ENCODE data around the gene CNTNAP5. TPM values are rescaled to one million over a fixed set of nuclear protein-coding genes. Genes with fewer than 3 reads are reported as not detected.

Gene CNTNAP5
- total and polyA plus RNA-seq, 2 of the 8 experiments (the other 6 are each of a cell fraction or from before 2014, with no cell fraction given), result 0.11 to 0.76 TPM

GRCh38 chr2:124832521-124832920 lies 807.4 kb downstream of the CNTNAP5 start:
- WGBS, 2 experiments (ENCODE audit: extremely low coverage in 1 of 2, insufficient coverage in 1 of 2, insufficient read length in 1 of 2, insufficient replicate concordance in 2 of 2, low coverage in 1 of 2, low lambda C conversion rate in 2 of 2, missing lambda C conversion rate in 1 of 2), result 84% methylated on average over 2 of the region's 2 CpGs; no CpG with 5 or more reads in 1 of the 2 experiments
- no peak overlapping the region for H3K4ac ChIP-seq (replicated peaks; ENCODE audit: insufficient read length, low read depth, low read length)
- H3K23me2 ChIP-seq (ENCODE audit: low read depth, low read length), result no peaks in the 10 kb centered on the region
- no peak overlapping the region for H2BK120ac ChIP-seq (replicated peaks; ENCODE audit: low read depth, low read length)
- H4K5ac ChIP-seq (ENCODE audit: insufficient read length, low read depth, low read length), result no peak overlapping the region
- TF ChIP-seq JUN (IDR thresholded peaks at IDR 0.05; ENCODE audit: low read depth, low read length), result no peak
- TF ChIP-seq CREB1 (IDR thresholded peaks at IDR 0.05), result no peak
- no peak for TF ChIP-seq ZNF274 (IDR thresholded peaks at IDR 0.05; ENCODE audit: borderline replicate concordance, extremely low read depth, low read length)
- no peak for TF ChIP-seq POU5F1 (IDR thresholded peaks at IDR 0.05; ENCODE audit: low read depth, low read length)
- no peak for TF ChIP-seq CBX8 (IDR thresholded peaks at IDR 0.05; ENCODE audit: borderline replicate concordance, low read depth, low read length)
- TF ChIP-seq HDAC6 (IDR thresholded peaks at IDR 0.05; ENCODE audit: low read depth, low read length), result no peak
- TF ChIP-seq SP4 (IDR thresholded peaks at IDR 0.05; ENCODE audit: low read length), result no peak
- no peak for TF ChIP-seq ATF2 (IDR thresholded peaks at IDR 0.05; ENCODE audit: low read length)
- no peak for TF ChIP-seq RAD21 (IDR thresholded peaks at IDR 0.05 in 1 of 2, conservative IDR thresholded peaks at IDR 0.05 in 1 of 2; ENCODE audit: low read depth in 2 of 2, low read length in 2 of 2)
- TF ChIP-seq KDM1A (IDR thresholded peaks at IDR 0.05; ENCODE audit: borderline replicate concordance, low read length), result no peak
- H3K4me1 ChIP-seq (replicated peaks in 1 of 4; ENCODE audit: control insufficient read depth in 3 of 4, insufficient read depth in 4 of 4, low read length in 3 of 4), result no peaks in the 10 kb centered on the region
- H3K9me3 ChIP-seq (ENCODE audit: insufficient read depth in 2 of 2, low read depth in 1 of 2, low read length in 1 of 2), result peaks cover 5 to 17% of the 10 kb centered on the region in 2 experiments; a peak in 3 of 4 replicates
- no peak overlapping the region for H3K9ac ChIP-seq (replicated peaks in 1 of 4; ENCODE audit: extremely low read depth in 1 of 4, low read depth in 3 of 4, low read length in 3 of 4)
- H4K91ac ChIP-seq (replicated peaks; ENCODE audit: insufficient read length, low read length), result no peak overlapping the region
- DNase-seq (ENCODE audit: low read depth in 1 of 2, low spot score in 2 of 2) (no peak), FAIRE-seq (no peak)
- no peak overlapping the region for H2BK12ac ChIP-seq (ENCODE audit: low read depth, low read length)
- H2BK20ac ChIP-seq (ENCODE audit: low read length), result no peak overlapping the region
- H3K27ac ChIP-seq (ENCODE audit: low read depth, low read length), result no peak overlapping the region
- H4K20me1 ChIP-seq (replicated peaks in 1 of 2; ENCODE audit: control insufficient read depth in 1 of 2, insufficient read depth in 2 of 2, low read length in 2 of 2), result no peaks in the 10 kb centered on the region
- H3K79me1 ChIP-seq (ENCODE audit: low read depth, low read length), result no peaks in the 10 kb centered on the region
- POLR2A ChIA-PET (ENCODE audit: partially characterized antibody), result no interaction called here
- H2BK15ac ChIP-seq (ENCODE audit: low read length), result no peak overlapping the region
- no peak overlapping the region for H2BK5ac ChIP-seq (ENCODE audit: low read depth, low read length)
- H3K18ac ChIP-seq (ENCODE audit: extremely low read depth, low read length), result no peak overlapping the region
- no peak overlapping the region for H3K4me2 ChIP-seq (ENCODE audit: insufficient read depth in 1 of 2, low read depth in 2 of 2, low read length in 2 of 2)
- no peak overlapping the region for H2AK5ac ChIP-seq (ENCODE audit: low read depth, low read length)
- H3K14ac ChIP-seq (ENCODE audit: insufficient read length), result no peak overlapping the region
- H3K4me3 ChIP-seq (ENCODE audit: extremely low read depth in 1 of 4, insufficient read depth in 2 of 4, low read depth in 3 of 4, low read length in 4 of 4), result no peak overlapping the region
- CTCF ChIA-PET (ENCODE audit: partially characterized antibody), result no interaction called here
- H3K27me3 ChIP-seq (replicated peaks in 1 of 4; ENCODE audit: control insufficient read depth in 3 of 4, extremely low read depth in 1 of 4, insufficient read depth in 3 of 4, low read length in 3 of 4), result no peaks in the 10 kb centered on the region
- H3K56ac ChIP-seq (replicated peaks; ENCODE audit: insufficient read length, low read depth, low read length), result no peak overlapping the region
- H3K36me3 ChIP-seq (ENCODE audit: control insufficient read depth in 2 of 4, insufficient read depth in 4 of 4, low read length in 3 of 4), result no peaks in the 10 kb centered on the region
- no peak overlapping the region for H4K8ac ChIP-seq (ENCODE audit: extremely low read depth, insufficient read depth, low read length)
- no peak overlapping the region for H3K23ac ChIP-seq (ENCODE audit: insufficient read length)
- H2AFZ ChIP-seq (ENCODE audit: low read length), result no peak overlapping the region
- H3K79me2 ChIP-seq (ENCODE audit: control insufficient read depth in 1 of 2, insufficient read depth in 2 of 2, low read length in 2 of 2), result no peaks in the 10 kb centered on the region

Measured in H1 (cell line).